Measurements from ENCODE around the gene GUCY2C.
A peak's percentile ranks its signal among the peaks of the same experiment; 100 is the strongest.

Gene GUCY2C

DNA sequence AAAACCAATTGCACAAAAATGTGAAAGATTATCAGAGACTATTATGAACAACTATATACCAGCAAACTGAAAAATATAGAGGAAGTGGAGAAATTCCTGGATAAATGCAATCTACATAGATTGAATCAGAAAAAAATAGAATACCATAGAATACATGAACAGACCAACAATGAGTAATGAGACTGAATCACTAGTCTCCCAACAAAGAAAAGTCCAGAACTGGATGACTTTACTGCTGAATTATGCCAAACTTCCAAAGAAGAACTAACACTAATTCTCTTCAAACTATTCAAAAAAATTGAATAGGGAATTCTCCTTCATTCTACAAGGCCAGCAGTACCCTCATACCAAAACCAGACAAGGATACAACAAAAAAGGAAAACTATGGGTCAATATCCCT, 60.6 kb downstream of the GUCY2C start (continued):
- TF ChIP-seq ZBTB17 (tag by site-specific recombination; IDR thresholded peaks at IDR 0.05) (no peak), ZBTB8A (tag by site-specific recombination; IDR thresholded peaks at IDR 0.05) (no peak), ZNF274 (IDR thresholded peaks at IDR 0.05; ENCODE audit: low read length) (no peak), ZNF274 (tag by site-specific recombination; IDR thresholded peaks at IDR 0.05; ENCODE audit: borderline replicate concordance) (no peak), GLIS1 (tag by site-specific recombination; IDR thresholded peaks at IDR 0.05) (no peak), ZNF184 (tag by site-specific recombination; IDR thresholded peaks at IDR 0.05) (no peak)

DNA sequence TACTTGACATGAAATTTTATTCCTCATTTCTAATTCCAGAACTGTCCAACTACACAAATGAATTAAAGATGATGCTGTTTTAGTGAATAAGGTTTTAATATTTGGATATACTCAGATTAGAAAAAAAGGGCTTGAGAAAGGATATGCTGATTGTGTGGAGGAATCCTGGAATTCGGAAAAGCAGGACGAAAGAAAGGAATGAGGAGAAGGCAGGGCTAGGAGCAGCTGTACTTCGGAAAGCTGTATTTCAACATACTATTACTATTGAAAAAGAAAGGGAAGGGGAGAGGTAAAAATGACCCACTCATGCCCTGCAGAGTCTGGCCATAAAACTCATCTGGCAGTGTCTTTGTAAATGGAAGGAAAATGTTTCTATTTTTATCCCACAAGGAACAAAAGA, 65.6 kb downstream of the GUCY2C start:
- Histone ChIP-seq H3K4me3 (ENCODE audit: low read depth, low read length) (no peak overlapping the region), H3K4me1 (ENCODE audit: control insufficient read depth, insufficient read depth, low read length) (no peaks in the 10 kb centered on the region), H3K36me3 (ENCODE audit: control insufficient read depth in 2 of 2, insufficient read depth in 1 of 2, low read length in 2 of 2) (no peaks in the 10 kb centered on the region), H3K27ac (ENCODE audit: extremely low read depth, low read depth, low read length) (no peak overlapping the region), H3K9me3 (ENCODE audit: control insufficient read depth, insufficient read depth, low read depth, low read length) (no peaks in the 10 kb centered on the region)
- ChIA-PET POLR2A (no interaction called here), CTCF (no interaction called here)
- TF ChIP-seq ZNF544 (tag by site-specific recombination; IDR thresholded peaks at IDR 0.05) (no peak), ZNF157 (tag by site-specific recombination; IDR thresholded peaks at IDR 0.05) (no peak), ZBTB1 (tag by site-specific recombination; IDR thresholded peaks at IDR 0.05) (no peak)

- no peak overlapping the region for H3K4me3 ChIP-seq (ENCODE audit: low read depth, low read length)
- TF ChIP-seq ZNF660 (tag by site-specific recombination; IDR thresholded peaks at IDR 0.05) = 0 out of 2 replicates have a peak, but pooled peaks have one; percentile 52
- no peak for TF ChIP-seq ZNF433 (tag by site-specific recombination; IDR thresholded peaks at IDR 0.05; ENCODE audit: low read depth)
- TF ChIP-seq ZBTB17 (tag by site-specific recombination; IDR thresholded peaks at IDR 0.05) = 0 out of 2 replicates have a peak, but pooled peaks have one; percentile 19
- TF ChIP-seq ZNF140 (tag by site-specific recombination; IDR thresholded peaks at IDR 0.05) = peak; percentile 22; the same call in 1 of the 2 replicates
- TF ChIP-seq ZBTB10 (tag by site-specific recombination; IDR thresholded peaks at IDR 0.05) = no peak
- peak; percentile 96 for TF ChIP-seq ZNF654 (tag by site-specific recombination; IDR thresholded peaks at IDR 0.05; ENCODE audit: low read depth)
- TF ChIP-seq ZSCAN18 (tag by site-specific recombination; IDR thresholded peaks at IDR 0.05) = no peak
- TF ChIP-seq ZSCAN4 (tag by site-specific recombination; IDR thresholded peaks at IDR 0.05) = no peak
- TF ChIP-seq, protein P1, sequence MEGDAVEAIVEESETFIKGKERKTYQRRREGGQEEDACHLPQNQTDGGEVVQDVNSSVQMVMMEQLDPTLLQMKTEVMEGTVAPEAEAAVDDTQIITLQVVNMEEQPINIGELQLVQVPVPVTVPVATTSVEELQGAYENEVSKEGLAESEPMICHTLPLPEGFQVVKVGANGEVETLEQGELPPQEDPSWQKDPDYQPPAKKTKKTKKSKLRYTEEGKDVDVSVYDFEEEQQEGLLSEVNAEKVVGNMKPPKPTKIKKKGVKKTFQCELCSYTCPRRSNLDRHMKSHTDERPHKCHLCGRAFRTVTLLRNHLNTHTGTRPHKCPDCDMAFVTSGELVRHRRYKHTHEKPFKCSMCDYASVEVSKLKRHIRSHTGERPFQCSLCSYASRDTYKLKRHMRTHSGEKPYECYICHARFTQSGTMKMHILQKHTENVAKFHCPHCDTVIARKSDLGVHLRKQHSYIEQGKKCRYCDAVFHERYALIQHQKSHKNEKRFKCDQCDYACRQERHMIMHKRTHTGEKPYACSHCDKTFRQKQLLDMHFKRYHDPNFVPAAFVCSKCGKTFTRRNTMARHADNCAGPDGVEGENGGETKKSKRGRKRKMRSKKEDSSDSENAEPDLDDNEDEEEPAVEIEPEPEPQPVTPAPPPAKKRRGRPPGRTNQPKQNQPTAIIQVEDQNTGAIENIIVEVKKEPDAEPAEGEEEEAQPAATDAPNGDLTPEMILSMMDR (tag by site-specific recombination; IDR thresholded peaks at IDR 0.05) = peak; percentile 85
- no peak for TF ChIP-seq ZFP69B (tag by site-specific recombination; IDR thresholded peaks at IDR 0.05)
- no peak for TF ChIP-seq ZFP3 (tag by site-specific recombination; IDR thresholded peaks at IDR 0.05; ENCODE audit: low read depth)
- TF ChIP-seq ZNF302 (tag by site-specific recombination; IDR thresholded peaks at IDR 0.05; ENCODE audit: low read depth) = no peak
- TF ChIP-seq, protein P2, sequence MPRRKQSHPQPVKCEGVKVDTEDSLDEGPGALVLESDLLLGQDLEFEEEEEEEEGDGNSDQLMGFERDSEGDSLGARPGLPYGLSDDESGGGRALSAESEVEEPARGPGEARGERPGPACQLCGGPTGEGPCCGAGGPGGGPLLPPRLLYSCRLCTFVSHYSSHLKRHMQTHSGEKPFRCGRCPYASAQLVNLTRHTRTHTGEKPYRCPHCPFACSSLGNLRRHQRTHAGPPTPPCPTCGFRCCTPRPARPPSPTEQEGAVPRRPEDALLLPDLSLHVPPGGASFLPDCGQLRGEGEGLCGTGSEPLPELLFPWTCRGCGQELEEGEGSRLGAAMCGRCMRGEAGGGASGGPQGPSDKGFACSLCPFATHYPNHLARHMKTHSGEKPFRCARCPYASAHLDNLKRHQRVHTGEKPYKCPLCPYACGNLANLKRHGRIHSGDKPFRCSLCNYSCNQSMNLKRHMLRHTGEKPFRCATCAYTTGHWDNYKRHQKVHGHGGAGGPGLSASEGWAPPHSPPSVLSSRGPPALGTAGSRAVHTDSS (tag by site-specific recombination; IDR thresholded peaks at IDR 0.05) = no peak
- TF ChIP-seq, protein P3, sequence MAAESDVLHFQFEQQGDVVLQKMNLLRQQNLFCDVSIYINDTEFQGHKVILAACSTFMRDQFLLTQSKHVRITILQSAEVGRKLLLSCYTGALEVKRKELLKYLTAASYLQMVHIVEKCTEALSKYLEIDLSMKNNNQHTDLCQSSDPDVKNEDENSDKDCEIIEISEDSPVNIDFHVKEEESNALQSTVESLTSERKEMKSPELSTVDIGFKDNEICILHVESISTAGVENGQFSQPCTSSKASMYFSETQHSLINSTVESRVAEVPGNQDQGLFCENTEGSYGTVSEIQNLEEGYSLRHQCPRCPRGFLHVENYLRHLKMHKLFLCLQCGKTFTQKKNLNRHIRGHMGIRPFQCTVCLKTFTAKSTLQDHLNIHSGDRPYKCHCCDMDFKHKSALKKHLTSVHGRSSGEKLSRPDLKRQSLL (tag by site-specific recombination; IDR thresholded peaks at IDR 0.05) = peak; percentile 50; the same call in 1 of the 2 replicates
- no peak for TF ChIP-seq ZNF354C (tag by site-specific recombination; IDR thresholded peaks at IDR 0.05; ENCODE audit: borderline replicate concordance, low read depth)
- ChIA-PET CTCF (interaction anchor here (0.6 to 4.1 kb wide), 29 partner anchors 8 to 539 kb away, joined by 3 to 17 read pairs (median 3); no protein-coding TSS in a partner anchor), POLR2A (no interaction called here)
- no peak overlapping the region for H3K27ac ChIP-seq (ENCODE audit: extremely low read depth, low read depth, low read length)
- H3K4me1 ChIP-seq (ENCODE audit: control insufficient read depth, insufficient read depth, low read length) = no peaks in the 10 kb centered on the region
- no peaks in the 10 kb centered on the region for H3K9me3 ChIP-seq (ENCODE audit: control insufficient read depth, insufficient read depth, low read depth, low read length)
- no peaks in the 10 kb centered on the region for H3K36me3 ChIP-seq (ENCODE audit: control insufficient read depth in 2 of 2, insufficient read depth in 1 of 2, low read length in 2 of 2)
Measured at GRCh38 chr12:14629832-14630710, 66.3 kb downstream of the GUCY2C start.
